Transverse colon (tissue), 4 donors: ENCODE measurements around the gene BANP.

Experiments
- CTCF ChIP-seq, 5 experiments: fragments of 200-600 bp in 3 of 5; fragments of 450-650 bp in 2 of 5; sonication (generic) in 3 of 5; IDR thresholded peaks; 1 replicate in 2 of 5; 2 replicates in 3 of 5; pipeline ENCODE4 v1.5.1; 2016 to 2017; ENCODE audit warnings: antibody characterized with exemption in 5 of 5, inconsistent platforms in 3 of 5, mild to moderate bottlenecking in 2 of 5, moderate library complexity in 1 of 5
- EP300 ChIP-seq: sonication (generic); formaldehyde crosslinking; IDR thresholded peaks from one replicate; pipeline ENCODE4 v1.6.1; 2017; ENCODE audit warnings: antibody characterized with exemption, low read depth
- POLR2A ChIP-seq: fragments of 450-650 bp; IDR thresholded peaks from one replicate; pipeline ENCODE4 v1.6.1; 2016; ENCODE audit warnings: antibody characterized with exemption, mild to moderate bottlenecking, moderate library complexity
- POLR2AphosphoS5 ChIP-seq, 3 donors: sonication (generic); formaldehyde crosslinking; IDR thresholded peaks; one replicate each; pipeline ENCODE4 v1.6.1; 2016; ENCODE audit warnings: antibody characterized with exemption in 3 of 3

- TF ChIP-seq CTCF (IDR thresholded peaks at IDR 0.05) (no peak), POLR2A (no peak), EP300 (no peak), POLR2AphosphoS5 (IDR thresholded peaks at IDR 0.05) (no peak)
Observed at GRCh38 chr16:88108762-88109161, 157.5 kb downstream of the BANP start.
